K562 (cell line): ENCODE results near the gene TTBK1. TPM values are rescaled to one million over a fixed set of nuclear protein-coding genes. Genes with fewer than 3 reads are reported as not detected.
A peak's percentile ranks its signal among the peaks of the same experiment; 100 is the strongest.

Experiments
- ATAC-seq: fragments of 200-7000 bp; cut with Tn5 transposase; 3 replicates; pipeline ENCODE4 v1.9.1; 2020; ENCODE audit warnings: moderate library complexity
- BruUV-seq: library from RNA; stranded (reverse); fragments of 400-500 nt; replicated peaks from 2 replicates; lab custom pipeline; 2021; lab: Mats Ljungman, UMichigan
- CTCF ChIA-PET: fragments of 300-600 bp; formaldehyde crosslinking; extraction: SDS; loops from one replicate; lab custom pipeline; 2021; ENCODE audit warnings: low intra/inter-chr PET ratio; lab: Yijun Ruan, JAX
- POLR2A ChIA-PET: fragments of 300-600, 350-650 bp; sonication (Branson Sonifier 250); formaldehyde crosslinking; extraction: SDS; loops from one replicate; lab custom pipeline; 2021; ENCODE audit warnings: antibody characterized with exemption, inconsistent platforms; lab: Yijun Ruan, JAX
- DNase-seq, 4 experiments: peaks; one replicate each; pipeline versions ENCODE4 v3.0.0 to v3.0.0-alpha.2; 2011 to 2018; ENCODE audit warnings: low spot score in 3 of 4, mixed read lengths in 3 of 4; ENCODE audit errors: extremely low read depth in 1 of 4
- FAIRE-seq: peaks from 2 replicates; lab custom pipeline; 2011; peaks lifted over from hg19 to GRCh38; lab: Jason Lieb, UNC
- H2AFZ ChIP-seq: 2 replicates; pipeline ENCODE4 v1.6.0; 2011; ENCODE audit warnings: low read depth, low read length, control low read depth, inconsistent platforms
- H3K27ac ChIP-seq: fragments of 200-600 bp; 3 replicates; pipeline ENCODE4 v1.8.0; 2011; ENCODE audit warnings: low read depth, mild to moderate bottlenecking, control low read depth, inconsistent platforms, low read length, moderate library complexity, mixed read lengths; ENCODE audit errors: extremely low read depth
- H3K27me3 ChIP-seq, 2 experiments: fragments of 300-600 bp in 1 of 2; 2 replicates in 1 of 2; 3 replicates in 1 of 2; pipeline versions ENCODE4 v1.6.0 to v1.8.0; 2011; ENCODE audit warnings: inconsistent platforms in 2 of 2, low read length in 2 of 2, mild to moderate bottlenecking in 1 of 2, mixed read lengths in 1 of 2, moderate library complexity in 1 of 2; ENCODE audit not compliant: control insufficient read depth in 2 of 2, insufficient read depth in 2 of 2
- H3K36me3 ChIP-seq: fragments of 300-600 bp; 3 replicates; pipeline ENCODE4 v1.8.0; 2011; ENCODE audit warnings: mild to moderate bottlenecking, low read length, inconsistent platforms; ENCODE audit not compliant: control insufficient read depth, insufficient read depth
- H3K4me1 ChIP-seq, 2 experiments: fragments of 200-600 bp in 1 of 2; replicated peaks in 1 of 2; 2 replicates in 1 of 2; 3 replicates in 1 of 2; pipeline versions ENCODE4 v1.5.1 to v1.8.0; 2011; ENCODE audit warnings: inconsistent platforms in 2 of 2, low read length in 2 of 2, mild to moderate bottlenecking in 1 of 2, mixed read lengths in 1 of 2, moderate library complexity in 1 of 2; ENCODE audit not compliant: control insufficient read depth in 2 of 2, insufficient read depth in 2 of 2
- H3K4me2 ChIP-seq: 2 replicates; pipeline ENCODE4 v1.6.1; 2011; ENCODE audit warnings: low read length, control low read depth, inconsistent platforms, mixed read lengths; ENCODE audit not compliant: insufficient read depth
- H3K4me3 ChIP-seq: fragments of 200-600 bp; sonication (generic), shearing (Covaris generic); 2 replicates; pipeline ENCODE4 v1.5.1; 2016; ENCODE audit warnings: control low read depth, inconsistent platforms
- H3K79me2 ChIP-seq: fragments of 200-600 bp; 3 replicates; pipeline ENCODE4 v1.8.0; 2011; ENCODE audit warnings: low read length, inconsistent platforms; ENCODE audit not compliant: control insufficient read depth, insufficient read depth
- H3K9ac ChIP-seq, 2 experiments: 2 replicates each; pipeline versions ENCODE4 v1.6.0 to v1.6.1; 2011; ENCODE audit warnings: low read depth in 2 of 2, low read length in 2 of 2, control low read depth in 1 of 2, inconsistent platforms in 1 of 2, mild to moderate bottlenecking in 1 of 2, mixed read lengths in 1 of 2; ENCODE audit not compliant: insufficient read depth in 1 of 2
- H3K9me1 ChIP-seq: one replicate; pipeline ENCODE4 v1.6.0; 2011; ENCODE audit warnings: inconsistent platforms, mild to moderate bottlenecking, low read length, moderate library complexity; ENCODE audit not compliant: control insufficient read depth, insufficient read depth
- H3K9me3 ChIP-seq: replicated peaks from 2 replicates; pipeline ENCODE4 v1.5.1; 2011; ENCODE audit warnings: low read depth, low read length, inconsistent platforms; ENCODE audit not compliant: control insufficient read depth, insufficient read depth
- H4K20me1 ChIP-seq: replicated peaks from 2 replicates; pipeline ENCODE4 v1.6.1; 2011; ENCODE audit warnings: low read length, inconsistent platforms, mixed read lengths; ENCODE audit not compliant: control insufficient read depth, insufficient read depth
- BRF1 ChIP-seq: IDR thresholded peaks from 3 replicates; pipeline ENCODE4 v1.6.1; 2011; ENCODE audit warnings: borderline replicate concordance, mild to moderate bottlenecking; ENCODE audit not compliant: insufficient read length; ENCODE audit errors: extremely low read depth
- FOXK1 ChIP-seq: sonication (generic); formaldehyde crosslinking; IDR thresholded peaks from 2 replicates; pipeline ENCODE4 v1.8.0; 2022; ENCODE audit warnings: missing genetic modification reagents, mild to moderate bottlenecking, borderline replicate concordance
- TRIM25 ChIP-seq: fragments of 450-650 bp; IDR thresholded peaks from 2 replicates; pipeline ENCODE4 v1.7.0; 2016; ENCODE audit warnings: borderline replicate concordance
- ZBTB1 ChIP-seq: sonication (generic); formaldehyde crosslinking; IDR thresholded peaks from 2 replicates; pipeline ENCODE4 v1.8.1; 2023; ENCODE audit warnings: missing genetic modification reagents, low read depth, mild to moderate bottlenecking, borderline replicate concordance
- WGBS: fragments of 100-300 bp; shearing (Covaris generic); methylation state at CpG from one replicate; pipeline ENCODE4 v1.1.6; 2016; ENCODE audit warnings: low coverage, mixed read lengths; ENCODE audit not compliant: insufficient coverage; ENCODE audit errors: missing lambda C conversion rate; 5-methylcytosine and 5-hydroxymethylcytosine counted together
- in situ Hi-C: fragments of 300-500 bp; cut with MboI; formaldehyde crosslinking; loops from 4 replicates; pipeline ENCODE4 v1.15.0; 2018; ENCODE audit warnings: inconsistent platforms, mixed read lengths
- intact Hi-C: fragments of 100-400 bp; cut with micrococcal nuclease; formaldehyde crosslinking; loops from 2 replicates; pipeline ENCODE4 v1.14.2; 2022
- polyA plus RNA-seq, 8 experiments: library from polyadenylated mRNA; depleted of rRNA in 4 of 8; stranded (reverse) in 5 of 8; unstranded in 3 of 8; fragments of >200 nt; fragmentation: Nextera tagmentation in 2 of 8; fragmentation: Illumina TruSeq in 1 of 8; extraction: Ambion mirVana in 2 of 8; extraction: Trizol in 1 of 8; gene quantifications; 2 replicates each; pipeline versions ENCODE4 v1.2.1 to v1.2.3, GENCODE V29; 2011 to 2014; ENCODE audit warnings: inconsistent platforms in 1 of 8, missing spikeins in 1 of 8
- total RNA-seq, 7 experiments: library from RNA; depleted of rRNA in 6 of 7; stranded (reverse); fragments of >200 nt in 6 of 7; fragmentation: Illumina TruSeq in 2 of 7; extraction: Trizol in 2 of 7; gene quantifications; 2 replicates each; pipeline versions ENCODE4 v1.2.1 to v1.2.3, GENCODE V29; 2011 to 2021; ENCODE audit warnings: low replicate concordance in 1 of 7
- TF ChIP-seq, protein P1 (sequence below): sonication (generic); formaldehyde crosslinking; IDR thresholded peaks from 2 replicates; pipeline ENCODE4 v1.8.0; 2022; ENCODE audit warnings: mild to moderate bottlenecking, missing genetic modification reagents, borderline replicate concordance
- TF ChIP-seq, protein P2 (sequence below): fragments of 250-450 bp; sonication (Bioruptor Pico); IDR thresholded peaks from 2 replicates; pipeline ENCODE4 v1.5.0; 2021; ENCODE audit warnings: mild to moderate bottlenecking, borderline replicate concordance

Gene TTBK1
- total and polyA plus RNA-seq, 9 of the 15 experiments (the other 6 are each of a cell fraction or from before 2014, with no cell fraction given): not detected

- no peak for TF ChIP-seq BRF1
- TF ChIP-seq, protein P1, sequence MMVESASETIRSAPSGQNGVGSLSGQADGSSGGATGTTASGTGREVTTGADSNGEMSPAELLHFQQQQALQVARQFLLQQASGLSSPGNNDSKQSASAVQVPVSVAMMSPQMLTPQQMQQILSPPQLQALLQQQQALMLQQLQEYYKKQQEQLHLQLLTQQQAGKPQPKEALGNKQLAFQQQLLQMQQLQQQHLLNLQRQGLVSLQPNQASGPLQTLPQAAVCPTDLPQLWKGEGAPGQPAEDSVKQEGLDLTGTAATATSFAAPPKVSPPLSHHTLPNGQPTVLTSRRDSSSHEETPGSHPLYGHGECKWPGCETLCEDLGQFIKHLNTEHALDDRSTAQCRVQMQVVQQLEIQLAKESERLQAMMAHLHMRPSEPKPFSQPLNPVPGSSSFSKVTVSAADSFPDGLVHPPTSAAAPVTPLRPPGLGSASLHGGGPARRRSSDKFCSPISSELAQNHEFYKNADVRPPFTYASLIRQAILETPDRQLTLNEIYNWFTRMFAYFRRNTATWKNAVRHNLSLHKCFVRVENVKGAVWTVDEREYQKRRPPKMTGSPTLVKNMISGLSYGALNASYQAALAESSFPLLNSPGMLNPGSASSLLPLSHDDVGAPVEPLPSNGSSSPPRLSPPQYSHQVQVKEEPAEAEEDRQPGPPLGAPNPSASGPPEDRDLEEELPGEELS (CRISPR knock-in tag): no peak
- 0 out of 2 replicates have a peak, but pooled peaks have one; percentile 27 for TF ChIP-seq ZBTB1 (CRISPR knock-in tag)
Measured at GRCh38 chr6:43268355-43268700, 25.0 kb downstream of the TTBK1 start (continued).

DNA sequence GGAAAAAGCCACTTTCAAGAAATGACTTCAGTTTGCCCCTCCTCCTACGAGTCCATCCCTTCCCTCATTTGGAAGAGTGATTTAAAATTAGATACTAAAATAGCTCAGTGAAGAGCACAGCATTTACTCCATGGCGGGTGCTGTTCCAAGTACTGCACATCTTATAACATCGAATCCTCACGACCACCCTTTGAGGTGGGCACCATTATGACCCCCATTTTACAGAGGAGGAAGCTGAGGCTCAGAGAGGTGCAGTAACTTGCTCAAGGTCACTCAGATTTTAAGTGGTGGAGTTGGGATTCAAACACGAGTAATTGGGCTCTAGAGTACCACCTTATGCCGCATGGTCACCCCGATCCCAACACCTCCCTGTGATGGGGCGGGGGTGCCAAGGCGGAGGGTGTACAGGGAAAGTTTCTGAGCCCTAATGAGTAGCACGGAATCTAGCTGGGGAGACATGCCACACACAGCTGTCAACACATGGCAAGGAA is 25.5 kb downstream of the TTBK1 start:
- in situ Hi-C loops: no loop called here
- H3K27ac ChIP-seq: no peak overlapping the region

More for the DNA sequence above, 25.5 kb downstream of the TTBK1 start:
- intact Hi-C loops: loop anchor here (10.0 kb wide), 2 partner anchors 364 to 806 kb away; no protein-coding TSS in a partner anchor
- no peaks in the 10 kb centered on the region for H3K36me3 ChIP-seq
- peak overlapping the region in 1 of 2 experiments; percentile 71; a peak in 1 of 4 replicates for H3K9ac ChIP-seq
- peak overlapping the region; percentile 86 for H2AFZ ChIP-seq
- H3K4me3 ChIP-seq: no peak overlapping the region
- peaks cover 28 to 34% of the 10 kb centered on the region in 2 experiments for H3K4me1 ChIP-seq
- 0 out of 2 replicates have a peak, but pooled peaks cover 10% of the 10 kb centered on the region for H4K20me1 ChIP-seq
- no TSS peak for BruUV-seq
- POLR2A ChIA-PET: interaction anchor here (0.9 to 2.2 kb wide), 3 partner anchors 12 to 244 kb away, joined by 3 to 19 read pairs (median 4); no protein-coding TSS in a partner anchor
- WGBS: 52% methylated on average over 10 of the region's 10 CpGs
- CTCF ChIA-PET: no interaction called here
- no peaks in the 10 kb centered on the region for H3K9me1 ChIP-seq
- FAIRE-seq (no peak), DNase-seq (no peak), ATAC-seq (no peak)
- no peaks in the 10 kb centered on the region for H3K9me3 ChIP-seq
- TF ChIP-seq, protein P2, sequence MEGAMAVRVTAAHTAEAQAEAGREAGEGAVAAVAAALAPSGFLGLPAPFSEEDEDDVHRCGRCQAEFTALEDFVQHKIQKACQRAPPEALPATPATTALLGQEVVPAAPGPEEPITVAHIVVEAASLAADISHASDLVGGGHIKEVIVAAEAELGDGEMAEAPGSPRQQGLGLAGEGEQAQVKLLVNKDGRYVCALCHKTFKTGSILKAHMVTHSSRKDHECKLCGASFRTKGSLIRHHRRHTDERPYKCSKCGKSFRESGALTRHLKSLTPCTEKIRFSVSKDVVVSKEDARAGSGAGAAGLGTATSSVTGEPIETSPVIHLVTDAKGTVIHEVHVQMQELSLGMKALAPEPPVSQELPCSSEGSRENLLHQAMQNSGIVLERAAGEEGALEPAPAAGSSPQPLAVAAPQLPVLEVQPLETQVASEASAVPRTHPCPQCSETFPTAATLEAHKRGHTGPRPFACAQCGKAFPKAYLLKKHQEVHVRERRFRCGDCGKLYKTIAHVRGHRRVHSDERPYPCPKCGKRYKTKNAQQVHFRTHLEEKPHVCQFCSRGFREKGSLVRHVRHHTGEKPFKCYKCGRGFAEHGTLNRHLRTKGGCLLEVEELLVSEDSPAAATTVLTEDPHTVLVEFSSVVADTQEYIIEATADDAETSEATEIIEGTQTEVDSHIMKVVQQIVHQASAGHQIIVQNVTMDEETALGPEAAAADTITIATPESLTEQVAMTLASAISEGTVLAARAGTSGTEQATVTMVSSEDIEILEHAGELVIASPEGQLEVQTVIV (CRISPR knock-in tag): no peak
- no peak for TF ChIP-seq TRIM25
- peak; percentile 50; the same call in 1 of the 2 replicates for TF ChIP-seq FOXK1
- H3K27me3 ChIP-seq: peaks cover under 1 to 20% of the 10 kb centered on the region in 2 experiments; a peak in 4 of 5 replicates
- H3K4me2 ChIP-seq: peak overlapping the region; percentile 51; the same call in 1 of the 2 replicates
- no peaks in the 10 kb centered on the region for H3K79me2 ChIP-seq
